GM19240 (cell line): ENCODE results near the gene CENPL.
"Not testable (repeated sequence)": the region's sequence is repeated elsewhere in the genome, so short reads cannot be mapped to it uniquely, and the experiment has no call there.

Experiments used
- DNase-seq: peaks from one replicate; pipeline ENCODE4 v3.0.0; 2011; ENCODE audit warnings: low spot score; ENCODE audit not compliant: insufficient read length

CENPL gene

DNA sequence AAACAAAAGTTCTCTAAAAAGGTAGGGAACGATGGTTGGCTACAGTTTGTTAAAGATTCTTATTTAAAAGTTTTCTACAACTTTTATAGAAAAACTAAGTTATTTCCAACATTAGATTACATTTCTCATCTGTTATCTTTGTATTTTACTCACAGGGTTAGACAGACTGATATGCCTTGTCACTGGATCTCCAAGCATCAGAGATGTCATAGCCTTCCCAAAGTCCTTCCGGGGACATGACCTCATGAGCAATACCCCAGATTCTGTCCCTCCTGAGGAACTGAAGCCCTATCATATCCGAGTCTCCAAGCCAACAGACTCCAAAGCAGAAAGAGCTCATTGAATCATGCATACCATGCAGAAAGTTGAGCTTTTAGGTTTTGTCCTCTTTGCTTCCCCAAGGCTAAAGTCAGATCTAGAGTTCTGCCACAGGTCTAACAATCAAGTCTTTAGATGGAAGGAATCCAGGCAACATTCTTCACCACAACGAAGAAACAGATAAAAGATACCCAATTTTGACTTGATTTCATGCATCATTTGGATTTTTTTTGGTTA lies 32.8 kb upstream of the CENPL start:
- no peak for DNase-seq

DNA sequence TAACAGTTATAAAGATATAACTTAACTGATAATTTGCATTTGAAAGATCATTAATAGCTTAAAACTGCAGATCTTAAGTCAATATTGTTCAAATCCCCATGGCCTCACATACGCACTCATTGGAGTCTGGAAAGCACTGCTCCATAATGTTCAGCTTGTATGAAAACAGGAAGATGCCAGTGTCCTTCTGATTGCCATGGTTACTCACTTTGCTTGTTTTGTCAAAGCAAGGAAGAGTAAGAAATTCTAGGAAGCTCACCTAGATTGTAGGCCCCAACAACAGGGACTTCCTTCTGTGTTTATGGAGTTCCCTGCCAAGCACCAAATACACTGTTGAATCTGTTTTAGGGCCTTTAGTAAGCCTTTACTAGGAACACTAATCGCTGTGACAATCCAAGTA lies 32.2 kb upstream of the CENPL start:
- no peak for DNase-seq

DNA sequence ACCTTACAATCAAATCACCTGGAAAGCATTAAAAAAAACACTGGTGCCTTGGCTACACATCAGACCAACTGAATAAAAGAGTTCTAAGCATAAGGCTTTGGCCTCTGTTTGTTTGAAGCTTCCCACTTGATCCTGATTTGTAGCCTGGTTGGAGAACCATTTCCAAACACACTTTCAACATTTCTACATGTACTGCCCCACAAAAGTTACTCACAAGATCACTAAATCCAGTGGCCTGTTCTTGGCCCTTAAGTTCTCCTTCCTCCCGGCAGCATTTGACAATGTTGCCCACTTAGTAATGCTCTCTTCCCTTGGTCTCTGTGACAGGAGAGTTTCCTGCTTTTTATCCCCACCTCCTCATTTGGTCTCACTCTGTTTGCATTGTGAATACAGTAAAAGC lies 31.3 kb upstream of the CENPL start:
- no peak for DNase-seq

DNA sequence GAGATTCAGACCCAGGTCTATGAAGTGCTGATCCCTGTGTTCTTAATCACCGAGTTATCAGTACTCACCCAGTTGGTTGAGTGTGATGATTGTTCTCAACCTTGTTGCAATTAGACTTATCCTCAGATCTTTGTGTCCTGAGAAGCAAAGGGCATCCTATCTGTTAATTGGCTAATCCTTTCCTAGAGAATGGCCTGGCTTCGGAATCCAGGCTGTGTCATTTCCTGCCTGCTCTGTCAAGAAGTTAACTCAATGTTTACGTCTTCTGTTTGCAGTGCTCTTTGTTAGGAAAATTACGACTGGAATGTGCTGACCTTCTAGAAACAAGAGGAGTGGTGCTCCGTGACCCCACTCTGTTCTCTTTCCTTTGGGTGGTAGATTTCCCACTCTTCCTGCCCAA lies 28.4 kb upstream of the CENPL start:
- DNase-seq = no peak

DNA sequence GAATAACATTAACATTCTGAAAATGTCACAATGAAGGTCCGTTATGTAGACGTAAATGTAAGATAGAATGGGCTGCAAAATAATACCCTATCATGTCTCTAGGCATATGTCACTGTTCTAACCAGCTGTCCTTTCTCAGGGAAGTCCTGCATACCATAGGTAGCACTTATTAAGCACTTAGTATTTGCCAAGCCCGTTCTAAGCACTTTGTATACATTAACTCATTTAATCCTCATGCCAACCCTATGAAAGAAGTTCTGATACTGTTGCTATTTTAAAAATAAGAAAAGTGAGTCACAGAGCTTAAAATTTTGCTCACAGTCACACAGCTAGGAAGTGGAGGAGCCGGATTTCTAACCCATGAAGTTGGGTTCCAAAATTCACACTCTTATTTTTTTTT lies 27.4 kb upstream of the CENPL start:
- DNase-seq = no peak

DNA sequence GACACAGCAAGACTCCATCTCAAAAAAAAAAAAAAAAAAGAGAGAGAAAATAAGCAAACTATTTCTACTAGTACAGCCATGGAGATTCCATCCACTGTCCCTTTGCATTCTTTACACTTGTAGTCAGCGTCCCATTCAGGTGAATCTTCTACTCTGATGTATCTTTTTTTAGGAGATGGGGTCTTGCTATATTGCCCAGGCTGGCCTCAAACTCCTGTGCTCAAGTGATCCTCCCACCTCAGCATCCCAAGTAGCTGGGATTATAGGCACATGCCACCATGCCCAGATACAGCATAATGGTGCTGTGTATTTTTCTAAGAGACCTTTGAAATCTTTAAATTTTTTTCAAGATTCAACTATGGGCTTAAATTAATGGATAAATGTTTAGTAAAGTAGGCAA lies 8.1 kb upstream of the CENPL start:
- no peak for DNase-seq

DNA sequence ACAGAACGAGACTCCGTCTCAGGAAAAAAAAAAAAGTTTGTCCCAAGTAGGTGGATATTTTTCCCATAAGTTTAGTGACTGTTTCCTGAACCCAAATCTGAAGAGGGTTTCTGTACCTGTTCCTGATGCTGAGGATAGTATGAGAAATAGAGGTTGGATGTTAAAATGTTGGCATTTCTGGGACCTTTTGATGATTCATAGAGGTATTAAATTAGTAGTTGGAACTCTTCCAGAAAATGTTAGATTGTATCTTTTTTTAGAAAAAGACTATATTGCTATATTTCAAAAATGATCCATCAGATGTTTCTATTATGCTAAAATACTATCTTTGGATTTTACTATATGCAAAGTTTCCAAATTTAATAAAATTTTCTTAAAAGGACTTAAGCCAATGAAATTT lies 2.9 kb upstream of the CENPL start:
- no peak for DNase-seq

DNA sequence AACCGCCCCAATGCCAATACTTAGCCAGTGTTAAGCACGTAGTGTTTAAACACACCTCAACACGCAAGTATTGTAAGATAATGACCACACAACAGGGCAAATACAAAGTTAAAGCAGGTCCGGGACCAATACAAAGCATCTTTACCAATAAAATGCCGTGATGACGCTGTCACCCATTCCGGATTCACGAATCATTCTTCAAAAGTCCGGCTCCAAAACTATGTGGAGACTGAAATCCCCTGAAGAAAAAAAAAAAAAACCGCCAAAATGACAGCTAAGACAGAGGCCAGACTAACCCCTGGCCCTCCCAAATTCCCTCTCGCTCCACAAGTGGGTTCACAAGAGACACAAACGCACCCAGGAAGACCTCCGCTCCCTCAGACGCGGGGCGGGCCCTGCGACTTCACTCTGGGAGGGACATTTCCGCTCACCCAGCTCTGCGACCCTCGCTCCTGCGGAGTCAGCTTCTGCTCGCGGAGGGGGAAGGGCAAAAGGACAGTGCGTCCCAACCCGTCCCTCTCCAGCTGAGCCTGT lies 835 bp downstream of the CENPL start:
- no peak for DNase-seq

DNA sequence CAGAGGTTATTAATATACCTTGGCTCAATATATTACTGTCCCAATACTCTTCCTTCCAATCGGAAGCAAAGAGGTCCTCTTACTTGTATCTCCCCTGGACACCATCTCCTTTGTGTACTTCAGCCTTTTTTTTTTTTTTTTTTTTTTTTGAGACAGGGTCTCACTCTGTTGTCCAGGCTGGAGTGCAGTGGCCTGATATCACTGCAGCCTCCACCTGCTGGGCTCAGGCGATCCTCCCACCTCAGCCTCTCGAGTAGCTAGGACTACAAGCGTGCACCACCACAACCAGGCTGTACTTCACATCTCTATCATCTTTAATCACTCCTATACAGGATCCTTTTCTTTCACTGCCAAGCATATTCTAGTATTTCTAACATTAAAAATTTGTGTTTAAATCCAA lies 3.0 kb downstream of the CENPL start:
- no peak for DNase-seq

DNA sequence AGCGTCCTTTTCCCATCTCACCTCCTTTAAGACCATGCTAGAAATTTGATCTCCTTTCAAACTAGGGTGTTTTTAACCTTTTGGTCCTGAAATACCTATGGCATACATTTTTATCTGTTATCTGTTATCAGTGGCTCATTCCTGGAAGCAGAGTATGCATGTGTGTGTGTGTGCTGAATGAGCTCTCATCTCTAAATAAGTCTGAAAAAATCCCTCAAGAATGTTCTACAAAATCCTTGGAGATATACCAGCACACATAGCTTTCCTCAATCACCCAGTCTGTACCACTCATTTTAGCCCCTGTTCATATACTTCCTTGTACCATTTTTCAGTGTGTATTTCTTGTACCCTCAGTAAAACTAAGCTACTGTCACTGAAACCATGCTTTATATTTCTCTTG lies 6.2 kb downstream of the CENPL start:
- DNase-seq = no peak

DNA sequence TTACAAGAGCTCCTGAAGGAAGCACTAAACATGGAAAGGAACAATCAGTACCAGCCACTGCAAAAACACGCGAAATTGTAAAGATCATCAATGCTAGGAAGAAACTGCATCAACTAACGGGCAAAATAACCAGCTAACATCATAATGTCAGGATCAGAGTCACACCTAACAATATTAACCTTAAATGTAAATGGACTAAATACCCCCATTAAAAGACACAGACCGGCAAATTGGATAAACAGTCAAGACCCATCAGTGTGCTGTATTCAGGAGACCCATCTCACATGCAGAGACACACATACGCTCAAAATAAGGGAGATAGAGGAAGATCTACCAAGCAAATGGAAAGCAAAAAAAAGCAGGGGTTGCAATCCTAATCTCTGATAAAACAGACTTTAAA lies 11.0 kb downstream of the CENPL start:
- DNase-seq = not testable (repeated sequence)

DNA sequence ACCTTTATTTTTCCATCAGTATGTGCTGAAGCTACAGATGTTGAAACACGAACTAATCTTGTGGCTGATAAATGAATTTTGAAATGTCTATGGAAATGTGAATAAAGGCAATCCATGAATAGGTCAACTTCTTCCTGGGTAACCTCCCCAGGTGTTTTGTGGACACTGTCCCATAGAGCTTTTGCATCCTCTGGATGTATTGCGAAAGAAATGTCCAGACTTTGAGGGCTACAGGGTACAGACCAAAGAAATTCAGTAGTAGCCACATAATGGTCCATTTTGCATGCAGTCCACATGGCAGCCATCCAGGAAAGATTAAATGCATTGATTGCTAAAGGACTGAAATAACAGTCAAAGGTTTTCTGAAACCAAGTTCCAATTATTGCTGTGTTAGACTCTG lies 21.7 kb downstream of the CENPL start:
- DNase-seq = no peak

DNA sequence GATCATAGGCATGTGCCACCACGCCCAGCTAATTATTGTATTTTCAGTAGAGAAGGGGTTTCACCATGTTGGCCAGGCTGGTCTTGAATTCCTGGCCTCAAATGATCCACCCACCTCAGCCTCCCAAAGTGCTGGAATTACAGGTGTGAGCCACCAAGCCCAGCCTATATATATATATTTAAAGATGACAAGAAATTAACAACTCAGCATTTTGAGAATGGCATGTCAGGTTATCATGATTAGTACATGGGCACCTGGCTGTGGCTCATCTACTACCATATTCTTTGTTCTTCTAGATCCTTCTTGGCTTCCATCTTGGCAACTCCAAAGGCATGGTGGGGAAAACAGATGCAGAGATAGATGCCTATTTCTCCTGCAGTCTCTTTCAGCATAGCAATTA lies 24.7 kb downstream of the CENPL start:
- DNase-seq = not testable (repeated sequence)

DNA sequence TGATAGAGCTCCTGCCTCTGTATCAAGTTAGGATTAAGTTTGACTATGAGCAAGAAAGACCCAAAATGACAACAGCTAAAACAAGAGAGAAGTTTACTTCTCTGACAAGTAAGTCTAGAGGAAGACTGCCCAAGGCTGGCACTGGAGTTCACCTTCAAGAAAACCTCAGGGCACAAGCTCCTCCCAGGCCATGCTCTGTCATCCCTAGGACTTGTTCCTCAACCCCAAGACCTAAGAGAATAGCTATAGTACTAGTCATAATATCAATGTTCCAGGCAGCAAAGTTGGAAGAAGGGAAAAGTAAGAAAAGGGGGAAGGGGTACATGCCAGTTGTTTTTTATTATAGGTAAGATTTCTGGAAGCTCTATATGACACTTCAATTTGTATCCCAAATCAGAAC lies 26.6 kb downstream of the CENPL start:
- no peak for DNase-seq

DNA sequence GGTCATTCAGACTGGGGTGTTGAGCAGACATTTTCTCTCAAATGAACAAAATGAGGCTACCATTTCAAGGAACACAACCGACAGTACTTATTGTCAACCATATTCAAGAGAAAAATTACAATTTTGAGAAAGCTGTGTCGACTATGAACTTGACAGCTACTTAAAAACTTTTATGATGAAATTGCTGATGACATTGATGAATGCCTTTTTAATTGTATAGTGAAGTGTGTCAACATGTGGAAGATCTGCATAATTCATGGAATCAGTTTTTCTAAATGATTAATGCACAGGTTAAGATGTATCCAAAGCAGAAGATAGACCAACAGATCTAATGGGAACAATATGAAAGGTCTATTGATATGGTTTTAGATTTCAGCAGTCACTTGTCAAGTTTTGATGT lies 34.8 kb downstream of the CENPL start:
- DNase-seq = no peak

DNA sequence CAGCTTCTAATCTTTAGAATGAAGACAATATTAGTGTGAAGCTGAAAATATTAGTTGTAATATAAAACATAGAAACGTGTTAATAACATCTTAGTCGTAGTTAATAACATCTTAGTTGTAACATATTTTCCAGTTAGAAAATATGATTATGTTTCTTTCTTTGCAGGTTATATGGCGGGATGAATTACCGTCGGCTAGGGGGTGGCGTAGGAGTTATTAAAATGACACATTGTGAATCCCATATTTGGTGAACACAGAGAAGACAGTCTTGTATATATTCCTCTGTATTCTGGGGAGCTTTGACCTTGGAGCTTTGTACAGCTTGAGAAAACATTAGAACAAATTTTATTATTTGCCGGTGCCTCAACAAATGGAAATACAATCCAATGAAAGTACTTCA lies 39.7 kb downstream of the CENPL start:
- no peak for DNase-seq

DNA sequence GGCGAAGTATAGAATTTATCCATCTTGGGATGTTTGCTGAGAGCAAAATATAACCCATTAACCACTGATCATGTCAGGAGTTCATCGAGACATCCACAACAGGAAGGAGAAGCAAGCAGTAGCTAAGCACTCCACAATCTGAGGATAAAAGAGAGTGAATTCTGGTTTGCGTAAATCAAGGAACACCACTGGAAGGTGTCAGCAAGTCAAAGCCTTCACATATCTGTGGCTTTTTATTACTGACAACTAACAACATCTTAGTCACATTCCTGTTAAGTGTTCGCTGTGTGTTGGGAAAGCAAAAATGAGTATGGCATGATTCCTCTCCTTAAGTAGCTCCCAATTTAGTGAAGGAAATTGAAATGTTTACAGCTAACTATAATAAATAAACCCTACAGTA lies 44.7 kb downstream of the CENPL start:
- DNase-seq = no peak

DNA sequence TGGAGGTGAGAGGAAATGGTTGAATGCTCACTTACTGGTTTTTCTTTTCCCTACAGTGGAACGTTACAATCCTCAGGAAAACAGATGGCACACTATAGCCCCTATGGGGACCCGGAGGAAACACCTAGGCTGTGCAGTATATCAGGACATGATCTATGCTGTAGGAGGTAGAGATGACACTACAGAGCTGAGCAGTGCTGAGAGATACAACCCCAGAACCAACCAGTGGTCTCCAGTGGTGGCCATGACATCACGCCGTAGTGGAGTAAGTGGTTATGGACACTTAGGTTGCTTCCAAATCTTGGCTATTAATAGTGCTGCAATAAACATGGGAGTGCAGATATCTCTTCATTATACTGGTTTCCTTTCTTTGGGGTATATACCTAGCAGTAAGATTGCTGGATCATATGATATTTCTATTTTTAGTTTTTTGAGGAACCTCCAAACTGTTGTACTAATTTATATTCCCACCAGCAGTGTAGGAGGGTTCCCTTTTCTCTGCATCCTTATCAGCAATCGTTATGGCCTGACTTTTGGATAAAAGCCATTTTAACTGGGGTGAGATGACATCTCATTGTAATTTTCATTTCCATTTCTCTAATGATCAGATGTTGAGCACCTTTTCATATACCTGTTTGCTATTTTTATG lies 49.0 kb downstream of the CENPL start:
- no peak for DNase-seq

DNA sequence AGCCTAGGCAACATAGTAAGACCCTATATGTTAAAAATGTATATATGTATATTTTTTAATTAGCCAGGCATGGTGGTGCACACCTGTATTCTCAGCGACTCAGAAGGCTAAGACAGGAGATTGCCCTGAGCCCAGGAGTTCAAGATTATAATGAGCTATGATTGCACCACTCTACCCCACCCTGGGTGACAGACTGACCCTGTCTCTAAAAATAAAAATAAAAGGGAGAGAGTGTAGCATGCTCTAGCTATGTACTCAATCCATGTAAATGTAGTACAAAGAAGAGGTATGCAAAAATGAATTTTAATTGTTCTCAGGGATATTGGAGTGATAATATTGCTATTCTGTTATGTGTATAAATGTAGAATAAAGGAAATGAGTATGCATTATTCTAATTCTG lies 53.1 kb downstream of the CENPL start:
- DNase-seq = no peak

DNA sequence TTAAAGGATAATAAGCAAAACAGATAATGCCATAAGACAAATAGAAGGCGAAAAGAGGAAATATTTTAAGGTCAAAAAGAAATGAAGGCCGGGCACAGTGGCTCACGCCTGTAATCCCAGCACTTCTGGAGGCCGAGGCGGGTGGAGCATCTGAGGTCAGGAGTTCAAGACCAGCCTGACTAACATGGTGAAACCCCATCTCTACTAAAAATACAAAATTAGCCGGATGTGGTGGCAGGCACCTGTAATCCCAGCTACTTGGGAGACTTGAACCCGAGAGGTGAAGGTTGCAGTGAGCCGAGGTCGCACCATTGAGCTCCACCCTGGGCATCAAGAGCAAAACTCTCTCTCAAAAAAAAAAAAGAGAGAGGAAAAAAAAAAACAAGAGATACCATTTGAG lies 54.4 kb downstream of the CENPL start:
- DNase-seq = not testable (repeated sequence)

DNA sequence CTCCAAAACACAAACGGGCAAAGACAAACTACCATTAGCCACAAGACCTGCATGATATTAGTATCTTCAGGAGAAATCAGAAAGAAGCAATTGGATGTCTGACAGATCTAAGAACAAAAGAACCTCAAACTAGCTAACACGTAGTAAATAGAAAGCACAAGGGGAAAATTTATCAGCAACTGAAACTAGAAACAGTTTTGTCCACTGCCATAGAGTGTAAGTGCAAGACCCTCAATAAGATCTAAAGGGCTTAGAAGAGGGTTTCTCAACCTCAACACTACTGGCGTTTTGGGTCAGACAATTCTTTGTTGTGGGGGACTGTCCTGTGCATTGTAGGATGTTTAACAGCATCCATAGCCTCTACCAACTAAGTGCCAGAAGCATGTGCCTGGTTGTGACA lies 55.9 kb downstream of the CENPL start:
- no peak for DNase-seq

DNA sequence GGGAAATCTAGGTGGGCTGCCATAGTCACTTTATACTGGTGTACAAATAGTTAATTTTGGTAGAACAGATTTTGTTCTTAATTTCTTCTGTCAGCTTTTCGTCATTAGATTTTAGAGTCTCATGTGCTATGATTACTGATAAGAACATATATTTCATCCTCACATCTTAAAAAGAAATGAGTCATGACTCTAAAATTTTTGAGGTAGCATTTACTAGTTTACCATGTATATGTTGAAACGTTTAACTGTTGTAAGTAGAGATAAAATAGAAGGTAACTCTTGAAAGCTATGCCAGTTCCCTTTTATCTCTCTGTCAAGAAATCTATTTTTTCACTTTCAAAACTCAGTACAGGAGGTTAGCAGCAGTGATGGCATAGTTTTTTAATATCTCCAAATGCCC lies 56.5 kb downstream of the CENPL start:
- DNase-seq = no peak

DNA sequence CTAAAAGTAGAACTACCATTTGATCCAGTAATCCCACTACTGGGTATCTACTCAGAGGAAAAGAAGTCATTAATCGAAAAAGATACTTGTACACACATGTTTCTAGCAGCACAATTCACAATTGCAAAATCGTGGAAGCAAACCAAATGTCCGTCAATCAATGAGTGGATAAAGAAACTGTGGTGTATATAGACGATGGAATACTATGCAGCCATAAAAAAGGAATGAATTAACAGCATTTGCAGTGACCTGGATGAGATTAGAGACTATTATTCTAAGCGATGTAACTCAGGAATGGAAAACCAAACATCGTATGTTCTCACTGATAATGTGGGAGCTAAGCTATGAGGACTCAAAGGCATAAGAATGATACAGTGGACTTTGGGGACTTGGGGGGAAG lies 60.4 kb downstream of the CENPL start:
- not testable (repeated sequence) for DNase-seq

DNA sequence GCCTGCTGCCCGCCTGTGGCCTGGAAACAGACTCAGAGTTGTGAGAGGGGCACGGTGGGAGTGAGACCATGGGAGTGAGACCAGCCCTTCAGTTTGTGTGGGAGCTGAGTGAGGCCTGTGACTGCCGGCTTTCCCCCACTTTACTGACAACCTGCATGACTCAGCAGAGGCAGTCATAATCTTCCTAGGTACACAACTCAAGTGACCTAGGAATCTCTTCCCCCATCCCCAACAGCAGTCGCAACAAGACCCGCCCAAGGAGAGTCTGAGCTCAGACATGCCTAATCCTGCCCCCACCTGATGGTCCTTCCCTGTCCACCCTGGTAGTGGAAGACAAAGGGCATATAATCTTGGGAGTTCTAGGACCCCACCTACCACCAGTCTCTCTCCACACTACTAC lies 65.7 kb downstream of the CENPL start:
- DNase-seq = no peak
